Nephron progenitor cell (in vitro differentiated cells): ENCODE data around the gene ZNF660.
"Not testable (repeated sequence)": the region's sequence is repeated elsewhere in the genome, so short reads cannot be mapped to it uniquely, and the experiment has no call there.

ENCODE experiments used
- DNase-seq: peaks from one replicate; pipeline ENCODE4 v3.0.0; 2021
- H3K27ac Mint-ChIP-seq: 2 replicates; pipeline ENCODE4 v1.8.0; 2021; ENCODE audit warnings: mild to moderate bottlenecking, moderate library complexity, mixed read lengths
- H3K27me3 Mint-ChIP-seq: 2 replicates; pipeline ENCODE4 v1.8.0; 2021; ENCODE audit warnings: mild to moderate bottlenecking, low read depth, mixed read lengths; ENCODE audit not compliant: poor library complexity
- H3K36me3 Mint-ChIP-seq: 2 replicates; pipeline ENCODE4 v1.8.0; 2021; ENCODE audit warnings: low read depth, mixed read lengths
- H3K4me1 Mint-ChIP-seq: 2 replicates; pipeline ENCODE4 v1.8.0; 2021; ENCODE audit warnings: mixed read lengths
- H3K4me3 Mint-ChIP-seq: 2 replicates; pipeline ENCODE4 v1.8.0; 2021; ENCODE audit warnings: mild to moderate bottlenecking, moderate library complexity, mixed read lengths
- H3K9me3 Mint-ChIP-seq: 2 replicates; pipeline ENCODE4 v1.8.0; 2021; ENCODE audit warnings: mild to moderate bottlenecking, moderate library complexity, mixed read lengths
- TF ChIP-seq, protein P1 (sequence below): fragments of 200-600 bp; sonication (generic); IDR thresholded peaks from 2 replicates; pipeline ENCODE4 v1.5.0; 2021; ENCODE audit warnings: antibody characterized with exemption

ZNF660 gene

DNA sequence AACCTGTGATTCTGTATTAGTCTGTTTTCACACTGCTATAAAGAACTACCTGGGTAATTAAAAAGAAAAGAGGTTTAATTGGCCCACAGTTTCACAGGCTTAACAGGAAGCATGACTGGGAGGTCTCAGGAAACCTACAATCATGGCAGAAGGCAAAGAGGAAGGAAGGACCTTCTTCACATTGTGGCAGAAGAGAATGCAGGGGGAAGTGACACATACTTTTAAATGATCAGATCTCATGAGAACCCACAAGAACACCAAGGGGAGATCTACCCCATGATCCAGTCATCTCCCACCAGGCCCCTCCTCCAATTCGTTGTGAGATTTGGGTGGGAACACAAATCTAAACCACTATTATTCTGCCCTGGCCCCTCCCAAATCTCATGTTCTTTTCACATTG is 23.7 kb upstream of the ZNF660 start:
- Mint-ChIP-seq H3K9me3 (peaks cover 98% of the 10 kb centered on the region), H3K4me3 (no peak overlapping the region)

DNA sequence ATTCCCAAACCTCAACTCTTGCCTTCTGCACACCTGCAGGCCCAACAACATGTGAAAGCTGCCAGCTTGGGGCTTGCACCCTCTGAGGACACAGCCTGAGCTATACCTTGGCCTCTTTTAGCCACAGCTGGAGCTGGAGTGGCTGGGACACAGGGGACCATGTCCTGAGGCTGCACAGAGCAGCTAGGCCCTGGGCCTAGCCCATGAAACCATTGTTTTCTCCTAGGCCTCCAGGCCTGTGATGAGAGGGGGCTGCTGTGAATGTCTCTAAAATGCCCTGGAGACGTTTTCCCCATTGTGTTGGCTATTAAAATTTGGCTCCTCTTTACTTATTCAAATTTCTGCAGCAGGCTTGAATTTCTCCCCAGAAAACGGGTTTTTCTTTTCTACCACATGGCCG is 22.6 kb upstream of the ZNF660 start:
- peaks cover 97% of the 10 kb centered on the region for H3K9me3 Mint-ChIP-seq
- peaks cover 8% of the 10 kb centered on the region for H3K4me1 Mint-ChIP-seq
- TF ChIP-seq, protein P1, sequence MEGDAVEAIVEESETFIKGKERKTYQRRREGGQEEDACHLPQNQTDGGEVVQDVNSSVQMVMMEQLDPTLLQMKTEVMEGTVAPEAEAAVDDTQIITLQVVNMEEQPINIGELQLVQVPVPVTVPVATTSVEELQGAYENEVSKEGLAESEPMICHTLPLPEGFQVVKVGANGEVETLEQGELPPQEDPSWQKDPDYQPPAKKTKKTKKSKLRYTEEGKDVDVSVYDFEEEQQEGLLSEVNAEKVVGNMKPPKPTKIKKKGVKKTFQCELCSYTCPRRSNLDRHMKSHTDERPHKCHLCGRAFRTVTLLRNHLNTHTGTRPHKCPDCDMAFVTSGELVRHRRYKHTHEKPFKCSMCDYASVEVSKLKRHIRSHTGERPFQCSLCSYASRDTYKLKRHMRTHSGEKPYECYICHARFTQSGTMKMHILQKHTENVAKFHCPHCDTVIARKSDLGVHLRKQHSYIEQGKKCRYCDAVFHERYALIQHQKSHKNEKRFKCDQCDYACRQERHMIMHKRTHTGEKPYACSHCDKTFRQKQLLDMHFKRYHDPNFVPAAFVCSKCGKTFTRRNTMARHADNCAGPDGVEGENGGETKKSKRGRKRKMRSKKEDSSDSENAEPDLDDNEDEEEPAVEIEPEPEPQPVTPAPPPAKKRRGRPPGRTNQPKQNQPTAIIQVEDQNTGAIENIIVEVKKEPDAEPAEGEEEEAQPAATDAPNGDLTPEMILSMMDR: no peak
- peaks cover 9% of the 10 kb centered on the region for H3K27me3 Mint-ChIP-seq
- peaks cover 100% of the 10 kb centered on the region for H3K36me3 Mint-ChIP-seq
- no peak overlapping the region for H3K27ac Mint-ChIP-seq
- H3K4me3 Mint-ChIP-seq: no peak overlapping the region
- no peak for DNase-seq

More for the DNA sequence above, 23.7 kb upstream of the ZNF660 start:
- no peak for DNase-seq
- TF ChIP-seq, protein P1: no peak
- Mint-ChIP-seq H3K4me1 (peaks cover 16% of the 10 kb centered on the region), H3K36me3 (peaks cover 100% of the 10 kb centered on the region), H3K27me3 (peaks cover 9% of the 10 kb centered on the region), H3K27ac (no peak overlapping the region)

DNA sequence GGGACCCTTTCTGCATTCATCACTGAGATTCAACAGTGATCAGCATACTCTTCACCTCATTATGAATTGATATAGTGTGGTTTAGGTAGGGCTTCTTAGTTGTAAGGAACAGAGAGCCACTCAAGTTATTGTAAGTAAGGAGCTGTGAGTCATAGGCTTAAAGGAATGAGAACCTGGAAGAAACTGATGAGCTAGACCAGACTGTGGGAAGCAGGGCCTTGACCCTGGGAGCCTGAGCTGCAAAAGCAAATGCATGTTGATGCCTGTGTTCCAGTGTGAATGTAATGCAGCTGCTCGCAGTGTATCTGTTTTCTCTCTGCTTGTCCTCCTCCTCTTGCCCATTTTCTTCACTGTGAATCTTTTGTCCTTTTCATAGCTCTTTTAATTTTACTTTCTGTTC is 16.2 kb upstream of the ZNF660 start:
- DNase-seq: no peak
- peaks cover 3% of the 10 kb centered on the region for H3K27me3 Mint-ChIP-seq
- H3K36me3 Mint-ChIP-seq: peaks cover 100% of the 10 kb centered on the region
- H3K4me1 Mint-ChIP-seq: no peaks in the 10 kb centered on the region
- H3K27ac Mint-ChIP-seq: no peak overlapping the region
- H3K9me3 Mint-ChIP-seq: peaks cover 95% of the 10 kb centered on the region
- TF ChIP-seq, protein P1: no peak
- no peak overlapping the region for H3K4me3 Mint-ChIP-seq

DNA sequence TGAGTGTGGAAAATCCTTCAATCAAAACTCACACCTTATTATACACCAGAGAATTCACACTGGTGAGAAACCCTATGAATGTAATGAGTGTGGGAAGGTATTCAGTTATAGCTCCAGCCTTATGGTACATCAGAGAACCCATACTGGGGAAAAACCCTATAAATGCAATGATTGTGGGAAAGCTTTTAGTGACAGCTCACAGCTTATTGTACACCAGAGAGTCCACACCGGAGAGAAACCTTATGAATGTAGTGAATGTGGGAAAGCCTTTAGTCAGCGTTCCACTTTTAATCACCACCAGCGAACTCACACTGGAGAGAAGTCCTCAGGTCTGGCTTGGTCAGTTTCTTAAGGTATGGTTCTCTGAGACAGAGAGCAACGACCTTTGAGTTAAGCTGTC is 13.7 kb upstream of the ZNF660 start:
- peaks cover 98% of the 10 kb centered on the region for H3K36me3 Mint-ChIP-seq
- TF ChIP-seq, protein P1: no peak
- H3K27ac Mint-ChIP-seq: no peak overlapping the region
- no peak overlapping the region for H3K4me3 Mint-ChIP-seq
- H3K4me1 Mint-ChIP-seq: no peaks in the 10 kb centered on the region
- DNase-seq: no peak
- peaks cover 92% of the 10 kb centered on the region for H3K9me3 Mint-ChIP-seq
- no peaks in the 10 kb centered on the region for H3K27me3 Mint-ChIP-seq

DNA sequence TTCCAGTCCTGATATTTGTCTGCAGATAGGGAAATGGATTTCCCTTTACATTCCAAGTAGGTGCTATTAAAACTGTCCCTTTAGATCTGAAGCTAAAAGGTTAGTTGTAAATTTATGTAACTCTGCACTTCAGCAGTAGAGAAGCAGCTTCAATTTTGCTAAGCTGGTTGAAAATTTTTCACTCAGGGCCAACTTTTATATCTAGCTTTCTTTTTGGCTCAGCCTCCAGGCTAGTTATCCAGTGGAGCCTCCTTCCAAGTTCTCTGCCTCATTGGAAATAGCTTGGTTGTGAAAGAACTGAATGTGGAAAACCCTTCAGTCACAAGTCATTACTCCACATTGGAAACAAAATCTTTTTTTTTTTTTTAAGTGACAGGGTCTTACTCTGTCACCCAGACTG is 8.2 kb upstream of the ZNF660 start:
- no peak overlapping the region for H3K27ac Mint-ChIP-seq
- peaks cover 93% of the 10 kb centered on the region for H3K36me3 Mint-ChIP-seq
- H3K9me3 Mint-ChIP-seq: peaks cover 65% of the 10 kb centered on the region
- no peaks in the 10 kb centered on the region for H3K4me1 Mint-ChIP-seq
- H3K27me3 Mint-ChIP-seq: peaks cover 2% of the 10 kb centered on the region
- H3K4me3 Mint-ChIP-seq: no peak overlapping the region
- DNase-seq: no peak
- TF ChIP-seq, protein P1: no peak

DNA sequence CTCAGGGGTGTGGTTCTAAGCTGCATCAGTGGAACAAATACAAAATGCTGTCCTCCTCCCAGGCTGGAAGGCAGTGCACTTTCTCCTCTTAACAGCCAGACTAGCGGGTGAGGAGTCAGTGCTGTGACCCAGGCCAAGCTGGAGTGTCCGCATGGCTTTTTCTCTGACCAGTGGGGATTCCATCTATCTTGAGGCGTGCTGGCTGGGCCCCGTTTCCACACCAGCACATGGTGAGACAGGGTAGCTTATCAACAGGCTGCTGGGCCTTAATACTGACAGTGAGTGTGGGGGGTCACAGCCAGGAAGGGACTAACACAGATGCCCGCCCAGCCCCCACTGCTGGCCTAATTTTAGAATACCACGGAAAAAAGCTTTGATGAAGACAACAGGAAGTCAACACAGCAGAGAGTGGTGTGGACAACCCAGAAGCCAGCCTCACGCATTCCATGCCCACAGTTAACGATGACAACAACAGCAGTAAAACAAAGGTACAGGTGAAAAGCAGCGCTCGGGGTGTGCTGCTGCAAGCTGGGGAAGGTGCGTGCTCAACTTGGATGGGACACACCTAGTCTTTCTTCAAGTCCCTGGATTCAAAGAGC is 7.3 kb upstream of the ZNF660 start:
- H3K4me3 Mint-ChIP-seq, H3K27ac Mint-ChIP-seq, DNase-seq, H3K4me1 Mint-ChIP-seq, H3K27me3 Mint-ChIP-seq: not testable (repeated sequence)
- H3K9me3 Mint-ChIP-seq: peaks cover 60% of the 10 kb centered on the region
- H3K36me3 Mint-ChIP-seq: peaks cover 93% of the 10 kb centered on the region

DNA sequence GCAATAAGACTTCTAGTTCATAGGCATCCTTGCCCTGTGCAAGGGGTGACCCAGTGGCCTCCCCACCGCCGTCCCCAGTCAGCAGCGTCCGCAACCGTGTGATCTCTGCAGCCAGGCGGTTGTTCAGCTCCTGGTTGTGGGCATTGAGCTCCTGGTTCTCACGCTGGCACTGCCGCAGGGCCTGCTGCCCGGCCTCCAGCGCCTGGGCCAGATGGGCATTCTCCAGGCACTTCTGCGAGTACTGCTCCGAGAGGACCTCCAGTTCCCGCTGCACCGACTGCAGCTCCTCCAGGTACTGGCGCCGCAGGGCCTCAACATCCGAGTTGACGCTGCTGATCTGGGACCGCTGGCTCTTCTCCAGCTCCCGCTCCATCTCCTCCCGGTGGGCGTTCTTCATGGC is 6.4 kb upstream of the ZNF660 start:
- peaks cover 51% of the 10 kb centered on the region for H3K9me3 Mint-ChIP-seq
- H3K4me3 Mint-ChIP-seq: not testable (repeated sequence)

DNA sequence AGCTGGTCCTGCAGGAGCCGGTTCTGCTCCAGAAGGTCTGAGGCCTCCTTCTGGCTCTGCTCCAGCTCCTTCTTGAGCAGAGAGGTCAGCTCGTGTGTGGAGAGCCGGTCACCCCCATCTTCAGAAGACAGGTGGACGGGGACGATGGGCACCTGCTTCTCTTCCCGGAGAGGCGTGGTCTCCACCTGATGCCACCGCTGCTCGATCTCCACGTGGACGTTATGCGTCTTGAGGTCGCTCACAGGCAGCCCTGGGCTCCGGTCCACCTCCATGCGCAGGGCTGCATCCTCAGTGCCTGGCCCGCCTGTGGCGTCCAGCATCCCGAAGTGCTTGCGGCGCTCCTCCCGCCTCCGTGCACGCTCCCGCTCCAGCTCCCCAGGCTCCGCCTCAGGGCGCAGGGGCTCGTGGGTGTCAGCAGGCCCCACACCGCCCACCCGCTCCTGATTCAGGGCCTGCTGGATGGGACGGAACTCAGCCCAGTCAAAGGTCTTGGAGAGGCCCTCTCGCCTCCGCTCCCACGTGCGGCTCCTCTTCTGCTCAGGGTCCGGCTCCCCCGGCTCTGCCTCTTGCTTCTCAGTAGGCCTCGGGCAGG is 5.7 kb upstream of the ZNF660 start:
- H3K27ac Mint-ChIP-seq, H3K4me1 Mint-ChIP-seq, DNase-seq, H3K4me3 Mint-ChIP-seq, H3K27me3 Mint-ChIP-seq: not testable (repeated sequence)
- Mint-ChIP-seq H3K9me3 (peaks cover 44% of the 10 kb centered on the region), H3K36me3 (peaks cover 85% of the 10 kb centered on the region)

More for the DNA sequence above, 6.4 kb upstream of the ZNF660 start:
- not testable (repeated sequence) for H3K4me1 Mint-ChIP-seq, DNase-seq, H3K27ac Mint-ChIP-seq, H3K27me3 Mint-ChIP-seq
- H3K36me3 Mint-ChIP-seq: peaks cover 87% of the 10 kb centered on the region

DNA sequence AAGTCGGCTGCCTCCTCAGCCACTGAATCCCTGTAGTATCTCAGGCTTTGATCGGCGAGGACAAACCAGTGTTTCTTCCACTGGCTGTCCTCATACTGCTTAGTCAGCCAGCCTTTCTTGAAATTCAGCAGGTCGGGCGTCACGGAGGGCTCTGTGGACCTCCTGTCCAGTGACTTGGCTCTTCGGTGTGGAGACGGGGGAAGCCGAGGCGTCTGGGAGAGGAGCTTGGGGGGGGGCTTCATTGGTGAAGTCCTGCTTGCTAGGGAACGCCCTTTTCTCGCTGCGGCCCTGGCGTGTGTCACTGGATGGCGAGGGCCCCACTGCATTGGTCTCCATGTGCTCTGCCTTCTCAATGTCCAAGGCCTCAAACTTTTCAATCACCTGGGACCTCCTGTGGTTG is 5.0 kb upstream of the ZNF660 start:
- H3K27me3 Mint-ChIP-seq, H3K4me3 Mint-ChIP-seq, DNase-seq, H3K27ac Mint-ChIP-seq: not testable (repeated sequence)
- Mint-ChIP-seq H3K4me1 (peaks cover 13% of the 10 kb centered on the region), H3K36me3 (peaks cover 77% of the 10 kb centered on the region), H3K9me3 (peaks cover 37% of the 10 kb centered on the region)
